GM23248 (cell line): ENCODE data around the gene ZNF660. TPM values are rescaled to one million over a fixed set of nuclear protein-coding genes. Genes with fewer than 3 reads are reported as not detected.
A peak's percentile ranks its signal among the peaks of the same experiment; 100 is the strongest.

ENCODE experiments used
- DNase-seq: peaks from one replicate; pipeline ENCODE4 v3.0.0-alpha.2; 2015
- H2AFZ ChIP-seq: fragments of 200-600 bp; sonication (generic); 2 replicates; pipeline ENCODE4 v1.6.1; 2016; ENCODE audit warnings: antibody characterized with exemption
- H3F3A ChIP-seq: fragments of 200-600 bp; sonication (generic); 2 replicates; pipeline ENCODE4 v1.6.1; 2016; ENCODE audit warnings: mild to moderate bottlenecking, antibody characterized with exemption, mixed run types; ENCODE audit not compliant: insufficient read depth
- H3K27ac ChIP-seq: fragments of 200-600 bp; sonication (generic); 2 replicates; pipeline ENCODE4 v1.5.1; 2016; ENCODE audit warnings: mild to moderate bottlenecking
- H3K27me3 ChIP-seq: fragments of 200-600 bp; sonication (generic); replicated peaks from 2 replicates; pipeline ENCODE4 v1.6.1; 2016; ENCODE audit warnings: mild to moderate bottlenecking; ENCODE audit not compliant: insufficient read depth
- H3K36me3 ChIP-seq: fragments of 200-600 bp; sonication (generic); 2 replicates; pipeline ENCODE4 v1.6.1; 2016; ENCODE audit warnings: low read depth, mild to moderate bottlenecking
- H3K4me1 ChIP-seq: fragments of 200-600 bp; sonication (generic); 2 replicates; pipeline ENCODE4 v1.6.1; 2016; ENCODE audit warnings: mild to moderate bottlenecking; ENCODE audit not compliant: insufficient read depth
- H3K4me2 ChIP-seq: fragments of 200-600 bp; sonication (generic); one replicate; pipeline ENCODE4 v1.6.1; 2016; ENCODE audit warnings: mild to moderate bottlenecking; ENCODE audit not compliant: unreplicated experiment
- H3K4me3 ChIP-seq: fragments of 200-600 bp; sonication (generic); 2 replicates; pipeline ENCODE4 v1.5.1; 2016; ENCODE audit warnings: mild to moderate bottlenecking
- H3K79me2 ChIP-seq: fragments of 200-600 bp; sonication (generic); 2 replicates; pipeline ENCODE4 v1.6.1; 2016; ENCODE audit warnings: mild to moderate bottlenecking; ENCODE audit not compliant: insufficient read depth
- H3K9ac ChIP-seq: fragments of 200-600 bp; sonication (generic); 2 replicates; pipeline ENCODE4 v1.6.1; 2016; ENCODE audit warnings: mild to moderate bottlenecking
- H3K9me2 ChIP-seq: fragments of 200-600 bp; sonication (generic); 2 replicates; pipeline ENCODE4 v1.6.1; 2016; ENCODE audit warnings: mixed run types, mild to moderate bottlenecking, moderate library complexity; ENCODE audit not compliant: insufficient read depth
- H3K9me3 ChIP-seq: fragments of 200-600 bp; sonication (generic); one replicate; pipeline ENCODE4 v1.6.1; 2017; ENCODE audit warnings: low read depth
- H4K20me1 ChIP-seq: fragments of 200-600 bp; sonication (generic); 2 replicates; pipeline ENCODE4 v1.6.0; 2016; ENCODE audit not compliant: insufficient read depth
- EZH2 ChIP-seq: fragments of 200-600 bp; sonication (generic); IDR thresholded peaks from 2 replicates; pipeline ENCODE4 v1.6.1; 2018; ENCODE audit warnings: antibody characterized with exemption, mild to moderate bottlenecking; ENCODE audit not compliant: insufficient read depth, poor library complexity, severe bottlenecking
- EZH2phosphoT487 ChIP-seq: fragments of 200-600 bp; sonication (generic); IDR thresholded peaks from 2 replicates; pipeline ENCODE4 v1.6.1; 2018; ENCODE audit warnings: antibody characterized with exemption, moderate library complexity, mild to moderate bottlenecking, low read depth; ENCODE audit not compliant: insufficient read depth
- WGBS, 2 experiments: methylation state at CpG; one replicate each; pipeline ENCODE4 v1.1.6; 2015 to 2017; ENCODE audit warnings: low lambda C conversion rate in 2 of 2, low coverage in 1 of 2; ENCODE audit errors: missing lambda C conversion rate in 2 of 2; 5-methylcytosine and 5-hydroxymethylcytosine counted together
- in situ Hi-C: fragments of 300-500 bp; cut with MboI; formaldehyde crosslinking; loops from 2 replicates; pipeline ENCODE4 v1.15.0; 2020
- polyA plus RNA-seq: library from polyadenylated mRNA; unstranded; fragments of >200 nt; fragmentation: Nextera tagmentation; extraction: Ambion mirVana; gene quantifications from 2 replicates; pipeline ENCODE4 v1.2.1, GENCODE V29; 2016
- total RNA-seq: library from RNA; depleted of rRNA; stranded (reverse); fragments of >200 nt; shearing (Covaris generic); gene quantifications from 2 replicates; pipeline ENCODE4 v1.2.3, GENCODE V29; 2014

Gene ZNF660
- total and polyA plus RNA-seq, 2 experiments from 2014 or later: 0.97 to 1.2 TPM

DNA sequence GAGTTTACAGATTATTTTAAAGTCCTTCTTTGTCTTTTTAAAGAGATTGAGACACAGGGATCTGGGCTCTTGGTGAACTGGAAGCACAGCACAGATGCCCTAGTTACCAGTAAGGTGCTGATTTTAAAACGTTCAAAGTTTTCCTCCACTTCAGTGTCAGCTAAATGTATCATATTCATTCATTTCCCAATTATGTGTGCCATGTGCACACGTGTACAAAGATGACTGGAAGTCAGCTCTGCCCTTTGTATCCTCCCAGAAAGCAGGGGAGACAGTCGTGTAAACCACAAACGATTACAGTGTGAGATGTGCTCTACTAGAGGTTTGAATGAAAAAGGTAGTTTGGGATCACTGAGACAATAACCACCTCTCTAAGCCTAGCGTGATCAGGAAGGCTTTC lies 29.0 kb upstream of the ZNF660 start:
- H3K27ac ChIP-seq: peak overlapping the region; percentile 64

GRCh38 chr3:44557074-44557473 lies 27.7 kb upstream of the ZNF660 start:
- no peaks in the 10 kb centered on the region for H3K27me3 ChIP-seq
- no peak for DNase-seq
- no peaks in the 10 kb centered on the region for H3K9me2 ChIP-seq
- H3K4me3 ChIP-seq: no peak overlapping the region
- H3K4me1 ChIP-seq: no peaks in the 10 kb centered on the region; the same call in 1 of the 2 replicates
- H2AFZ ChIP-seq: no peak overlapping the region
- H3K79me2 ChIP-seq: peaks cover 29% of the 10 kb centered on the region
- no peak overlapping the region for H3K27ac ChIP-seq
- H3K9me3 ChIP-seq: no peaks in the 10 kb centered on the region
- H3K9ac ChIP-seq: no peak overlapping the region
- H4K20me1 ChIP-seq: no peaks in the 10 kb centered on the region
- no peak overlapping the region for H3K4me2 ChIP-seq
- 99 to 100% methylated on average over 5 to 9 of the region's 9 CpGs for WGBS, 2 experiments
- no peak for TF ChIP-seq EZH2
- TF ChIP-seq EZH2phosphoT487: no peak
- in situ Hi-C loops: no loop called here
- no peaks in the 10 kb centered on the region; the same call in 1 of the 2 replicates for H3F3A ChIP-seq
- no peaks in the 10 kb centered on the region for H3K36me3 ChIP-seq

More for the DNA sequence above, 29.0 kb upstream of the ZNF660 start:
- Histone ChIP-seq H3K27me3 (no peaks in the 10 kb centered on the region), H3K4me3 (peak overlapping the region; percentile 93), H3K9me3 (no peaks in the 10 kb centered on the region), H3K36me3 (no peaks in the 10 kb centered on the region), H3K9me2 (no peaks in the 10 kb centered on the region), H4K20me1 (no peaks in the 10 kb centered on the region), H3F3A (no peaks in the 10 kb centered on the region; the same call in 1 of the 2 replicates), H3K79me2 (peaks cover 29% of the 10 kb centered on the region), H3K4me1 (no peaks in the 10 kb centered on the region; the same call in 1 of the 2 replicates), H3K4me2 (peak overlapping the region; percentile 94), H2AFZ (peak overlapping the region; percentile 100), H3K9ac (peak overlapping the region; percentile 91)
- in situ Hi-C loops: no loop called here
- no peak for TF ChIP-seq EZH2
- TF ChIP-seq EZH2phosphoT487: no peak
- DNase-seq: peak; percentile 50
- WGBS, 2 experiments: 10 to 14% methylated on average over 5 of the region's 5 CpGs

GRCh38 chr3:44561076-44561475 lies 23.7 kb upstream of the ZNF660 start:
- Histone ChIP-seq H3K36me3 (peaks cover 6% of the 10 kb centered on the region; the same call in 1 of the 2 replicates), H3F3A (no peaks in the 10 kb centered on the region), H3K9ac (no peak overlapping the region), H3K4me2 (no peak overlapping the region), H4K20me1 (no peaks in the 10 kb centered on the region), H3K4me3 (no peak overlapping the region), H3K27me3 (no peaks in the 10 kb centered on the region), H3K27ac (no peak overlapping the region), H3K9me2 (no peaks in the 10 kb centered on the region), H3K79me2 (peaks cover 20% of the 10 kb centered on the region), H2AFZ (no peak overlapping the region), H3K4me1 (no peaks in the 10 kb centered on the region; the same call in 1 of the 2 replicates), H3K9me3 (no peaks in the 10 kb centered on the region)
- 73 to 89% methylated on average over 1 of the region's 1 CpG for WGBS, 2 experiments
- no peak for DNase-seq
- in situ Hi-C loops: no loop called here
- TF ChIP-seq EZH2phosphoT487 (no peak), EZH2 (no peak)

GRCh38 chr3:44562147-44562546 lies 22.6 kb upstream of the ZNF660 start:
- DNase-seq: no peak
- H3K9me2 ChIP-seq: no peaks in the 10 kb centered on the region
- no peak overlapping the region for H2AFZ ChIP-seq
- WGBS, 2 experiments: 89 to 93% methylated on average over 3 of the region's 3 CpGs
- H3K9ac ChIP-seq: no peak overlapping the region
- H4K20me1 ChIP-seq: no peaks in the 10 kb centered on the region
- no peak overlapping the region for H3K4me2 ChIP-seq
- H3K27ac ChIP-seq: no peak overlapping the region
- no peaks in the 10 kb centered on the region; the same call in 1 of the 2 replicates for H3K4me1 ChIP-seq
- no peaks in the 10 kb centered on the region for H3F3A ChIP-seq
- H3K79me2 ChIP-seq: peaks cover 9% of the 10 kb centered on the region
- no peak overlapping the region for H3K4me3 ChIP-seq
- no peaks in the 10 kb centered on the region for H3K27me3 ChIP-seq
- in situ Hi-C loops: no loop called here
- H3K36me3 ChIP-seq: peaks cover 6% of the 10 kb centered on the region; the same call in 1 of the 2 replicates
- no peak for TF ChIP-seq EZH2
- no peak for TF ChIP-seq EZH2phosphoT487
- H3K9me3 ChIP-seq: no peaks in the 10 kb centered on the region

GRCh38 chr3:44568561-44568960 lies 16.2 kb upstream of the ZNF660 start:
- H3K4me3 ChIP-seq: no peak overlapping the region
- peaks cover 5% of the 10 kb centered on the region; the same call in 1 of the 2 replicates for H3F3A ChIP-seq
- in situ Hi-C loops: no loop called here
- no peaks in the 10 kb centered on the region; the same call in 1 of the 2 replicates for H3K9me2 ChIP-seq
- H3K27me3 ChIP-seq: no peaks in the 10 kb centered on the region
- 0 out of 2 replicates have a peak, but pooled peaks cover 5% of the 10 kb centered on the region for H3K4me1 ChIP-seq
- H2AFZ ChIP-seq: no peak overlapping the region
- H3K79me2 ChIP-seq: no peaks in the 10 kb centered on the region
- H3K4me2 ChIP-seq: no peak overlapping the region
- no peak overlapping the region for H3K27ac ChIP-seq
- H3K9ac ChIP-seq: no peak overlapping the region
- DNase-seq: peak; percentile 43
- TF ChIP-seq EZH2phosphoT487 (no peak), EZH2 (no peak)
- peaks cover 38% of the 10 kb centered on the region for H3K36me3 ChIP-seq
- WGBS, 2 experiments: 91 to 96% methylated on average over 1 of the region's 1 CpG
- H4K20me1 ChIP-seq: no peaks in the 10 kb centered on the region
- H3K9me3 ChIP-seq: no peaks in the 10 kb centered on the region
